EH (cell line): ENCODE data around the gene CCDC187.

Source experiments
- DNase-seq: peaks from one replicate; pipeline ENCODE4 v3.0.0-alpha.2; 2015; ENCODE audit warnings: low read depth

CCDC187 gene

GRCh38 chr9:136223871-136224640 is 79.8 kb downstream of the CCDC187 start:
- DNase-seq, result no peak

DNA sequence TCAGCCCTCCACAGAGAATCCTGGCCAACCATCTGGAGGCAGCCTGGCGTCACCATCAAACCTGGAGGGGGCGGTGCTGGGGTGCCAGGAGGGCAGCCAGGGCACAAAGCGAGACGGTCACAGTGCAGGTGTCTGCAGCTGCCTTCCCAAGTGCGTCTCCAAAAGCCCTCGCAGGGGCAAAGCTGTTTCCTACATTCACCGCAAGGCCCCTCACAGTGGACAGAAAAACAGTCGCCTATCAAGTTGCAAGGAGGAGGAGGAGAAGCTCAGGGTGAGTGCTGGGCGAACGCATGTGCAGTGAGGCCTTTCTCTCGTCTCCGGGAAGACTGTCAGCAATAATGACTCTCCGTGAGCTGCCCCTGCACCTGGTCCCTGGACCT is 81.0 kb downstream of the CCDC187 start:
- DNase-seq, result no peak

DNA sequence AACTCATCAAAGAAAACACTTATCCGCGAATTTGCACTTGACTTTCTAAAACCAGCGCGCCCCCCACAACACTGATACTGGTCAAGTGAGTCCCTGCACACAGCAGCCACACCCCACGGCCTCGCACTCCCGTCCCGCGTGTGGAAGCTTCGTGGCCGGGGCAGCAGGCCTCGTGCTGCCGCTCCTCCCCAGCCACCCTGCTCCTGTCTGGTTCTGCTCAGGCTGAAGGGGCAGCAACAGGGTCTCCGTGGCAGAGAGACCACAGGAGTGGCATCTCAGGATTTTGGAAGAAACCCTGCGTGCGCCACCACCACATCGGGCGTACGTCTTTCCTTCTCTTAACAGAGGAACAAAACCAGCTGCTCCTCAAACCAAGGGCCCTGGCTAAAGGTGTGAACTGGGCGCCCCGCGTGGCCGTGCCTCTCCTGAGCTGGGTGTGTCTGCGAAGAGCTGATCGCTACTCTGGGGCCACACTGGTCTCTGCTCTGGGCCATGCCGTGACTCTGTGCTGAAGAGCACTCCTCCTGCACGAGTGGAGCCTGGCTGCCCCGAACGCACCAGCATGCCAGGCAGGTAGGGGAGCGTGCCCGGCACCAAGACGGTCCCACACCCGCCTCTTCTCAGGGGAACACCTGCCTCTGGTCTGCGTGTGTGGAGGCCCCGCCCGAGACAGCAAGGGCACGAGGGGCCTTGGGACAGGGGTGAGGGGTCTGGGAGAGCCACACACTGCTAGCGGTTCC is 81.6 kb downstream of the CCDC187 start:
- DNase-seq, result no peak

DNA sequence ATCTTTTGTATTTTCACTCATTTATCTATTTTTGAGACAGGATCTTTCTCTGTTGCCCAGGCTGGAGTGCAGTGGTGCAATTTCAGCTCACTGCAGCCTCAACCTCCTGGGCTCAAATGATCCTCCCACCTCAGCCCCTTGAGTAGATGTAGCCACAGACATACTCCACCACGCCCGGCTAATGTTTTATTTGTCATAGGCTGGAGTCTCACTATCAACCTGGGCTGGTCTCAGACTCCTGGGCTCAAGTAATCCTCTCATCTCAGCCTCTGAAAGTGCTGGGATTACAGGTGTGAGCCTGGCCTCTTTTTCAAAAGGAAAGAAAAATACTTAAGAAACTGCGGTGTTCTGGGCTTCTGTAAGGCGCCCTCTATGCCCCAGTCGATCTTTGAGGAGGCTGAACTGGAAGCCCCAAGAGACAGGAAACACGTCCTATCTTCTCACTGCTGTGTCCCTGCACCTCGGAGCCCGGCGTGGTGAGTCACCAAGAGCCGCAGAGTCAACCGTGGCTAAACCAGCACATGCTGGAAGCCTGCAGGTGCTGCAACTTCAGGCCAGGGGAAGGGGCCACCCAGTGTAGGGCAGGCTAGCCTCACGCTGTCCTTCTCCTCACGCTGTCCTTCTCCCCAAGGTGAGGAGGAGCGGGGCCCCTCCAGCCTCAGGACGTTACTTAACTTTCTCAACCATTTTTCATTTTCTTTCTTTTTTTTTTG is 83.7 kb downstream of the CCDC187 start:
- peak; percentile 60 for DNase-seq

DNA sequence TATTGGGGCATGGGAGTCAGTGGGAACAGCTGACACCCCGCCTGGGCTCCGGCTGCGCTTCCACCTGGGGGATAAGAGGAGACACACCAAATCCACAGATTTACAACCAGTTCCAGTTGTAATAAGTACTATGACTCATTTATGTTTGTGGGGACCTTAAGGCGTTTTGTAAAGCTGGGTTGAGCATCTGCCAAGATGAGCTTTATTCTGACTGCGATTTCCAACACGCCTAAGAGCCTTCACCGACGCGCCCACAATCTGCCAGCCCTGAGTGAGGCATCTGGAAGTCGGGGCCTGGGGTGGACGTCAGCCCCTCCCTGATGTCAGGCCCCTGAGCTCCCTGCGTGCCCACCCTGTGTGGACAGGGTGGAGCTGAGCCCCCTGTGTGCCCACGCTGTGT is 84.6 kb downstream of the CCDC187 start:
- DNase-seq, result peak; percentile 40

- no peak for DNase-seq
Observed at GRCh38 chr9:136218673-136219072, 85.2 kb downstream of the CCDC187 start.

- DNase-seq, result no peak
Observed at GRCh38 chr9:136218271-136218670, 85.6 kb downstream of the CCDC187 start.

DNA sequence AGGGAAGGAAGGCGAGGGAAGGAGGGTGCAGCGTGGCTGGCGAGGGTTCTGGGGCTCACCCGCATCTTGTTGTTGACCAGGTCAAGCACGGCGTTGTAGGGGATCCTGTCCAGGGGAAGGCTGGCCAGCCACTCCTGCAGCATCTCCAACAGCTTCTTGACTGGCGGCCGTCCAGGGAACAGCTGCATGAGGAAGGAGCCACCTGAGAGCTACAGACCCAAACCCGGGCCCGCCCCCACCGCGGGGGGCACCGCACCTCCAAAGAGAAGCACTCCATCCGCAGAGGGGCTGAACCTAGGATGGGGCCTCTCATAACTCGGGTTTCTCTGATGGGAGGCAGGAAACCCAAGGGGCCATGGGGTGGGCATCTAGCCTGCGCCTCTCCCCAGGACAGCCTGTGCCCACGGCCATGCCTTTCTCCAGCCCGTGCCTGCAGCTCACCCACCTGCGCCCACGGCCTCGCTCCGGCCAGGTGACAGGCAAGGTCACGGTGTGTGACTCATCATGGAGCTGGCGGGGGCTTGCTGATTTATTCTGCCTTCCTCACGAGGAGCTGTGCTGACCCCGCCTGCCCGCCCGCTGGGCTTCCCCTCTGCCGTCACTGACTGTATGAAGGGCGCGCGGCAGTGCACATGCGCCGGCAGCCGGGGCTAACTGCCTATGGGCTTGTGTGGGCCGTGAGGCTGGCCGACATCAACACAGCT is 87.2 kb downstream of the CCDC187 start:
- DNase-seq, result no peak

GRCh38 chr9:136213733-136214132 is 90.2 kb downstream of the CCDC187 start:
- DNase-seq, result no peak

DNA sequence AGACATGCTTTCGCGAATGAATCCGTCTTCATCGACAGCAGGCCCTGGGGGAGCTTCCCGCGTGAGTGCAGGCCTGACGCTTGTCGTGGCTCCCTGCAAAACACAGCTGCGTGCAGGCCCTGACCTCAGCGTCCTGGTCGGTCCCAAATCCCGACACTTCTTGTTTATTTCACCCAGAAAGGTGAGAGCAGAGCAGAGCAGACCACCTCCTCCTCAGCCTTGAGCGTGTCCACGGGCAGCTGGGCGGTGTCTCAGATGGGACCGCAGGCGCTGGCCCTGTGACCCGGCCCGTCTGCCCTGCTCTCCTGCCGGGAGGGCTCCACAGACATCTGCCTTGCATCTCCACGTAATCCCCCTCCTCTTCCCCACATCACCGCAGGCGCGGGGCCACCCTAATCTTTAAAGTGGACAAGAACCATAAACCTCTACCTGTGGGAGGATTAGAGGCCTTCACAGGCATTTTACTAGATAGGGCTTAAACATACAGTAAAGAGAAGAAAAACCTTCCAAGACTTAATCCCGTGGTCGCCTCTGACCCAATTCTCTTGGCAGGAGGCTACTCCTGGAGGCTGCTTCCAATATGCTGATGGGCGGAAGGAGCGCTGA is 91.4 kb downstream of the CCDC187 start:
- DNase-seq, result no peak

GRCh38 chr9:136211441-136212344 is 92.2 kb downstream of the CCDC187 start:
- no peak for DNase-seq

DNA sequence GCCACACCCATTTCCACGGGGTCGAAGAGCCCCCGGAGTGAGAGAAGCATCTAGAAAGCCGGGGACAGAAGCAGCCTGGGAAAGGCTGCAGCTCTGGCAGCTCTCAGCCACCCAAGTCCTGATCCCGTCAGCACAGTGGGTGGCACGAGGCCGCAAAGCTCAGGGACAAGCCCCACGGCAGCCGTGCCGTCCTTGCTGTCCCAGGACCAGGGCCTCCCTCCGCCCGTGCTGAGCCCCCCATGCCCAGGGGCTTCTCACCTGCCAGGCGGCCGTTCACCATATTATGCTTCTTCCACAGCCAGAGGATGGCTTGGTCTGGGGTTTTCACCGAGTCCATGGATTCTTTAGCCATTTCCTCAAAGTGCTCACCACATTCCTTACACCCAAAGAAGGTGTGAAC is 92.9 kb downstream of the CCDC187 start:
- DNase-seq, result no peak

DNA sequence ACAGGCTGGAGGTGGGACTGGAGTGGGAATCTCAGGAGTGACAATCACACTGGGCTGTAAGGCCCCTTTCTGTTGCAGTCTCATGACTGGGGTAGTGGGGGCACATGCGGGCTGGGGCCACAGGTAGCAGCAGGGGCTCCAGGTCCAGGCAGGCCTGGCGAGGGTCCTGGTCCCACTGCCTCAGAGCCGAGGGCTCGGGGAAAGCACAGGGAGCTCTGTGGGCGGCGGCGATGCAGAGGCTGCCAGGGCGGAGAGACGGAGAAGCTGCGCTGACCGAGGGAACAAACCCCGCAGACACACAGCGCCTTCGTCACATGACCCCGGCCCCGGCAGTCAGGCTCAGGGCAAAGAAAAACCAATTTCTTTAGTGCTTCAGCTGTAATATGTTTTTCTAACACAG is 93.6 kb downstream of the CCDC187 start:
- no peak for DNase-seq

- no peak for DNase-seq
Observed at GRCh38 chr9:136209786-136210185, 94.1 kb downstream of the CCDC187 start.

DNA sequence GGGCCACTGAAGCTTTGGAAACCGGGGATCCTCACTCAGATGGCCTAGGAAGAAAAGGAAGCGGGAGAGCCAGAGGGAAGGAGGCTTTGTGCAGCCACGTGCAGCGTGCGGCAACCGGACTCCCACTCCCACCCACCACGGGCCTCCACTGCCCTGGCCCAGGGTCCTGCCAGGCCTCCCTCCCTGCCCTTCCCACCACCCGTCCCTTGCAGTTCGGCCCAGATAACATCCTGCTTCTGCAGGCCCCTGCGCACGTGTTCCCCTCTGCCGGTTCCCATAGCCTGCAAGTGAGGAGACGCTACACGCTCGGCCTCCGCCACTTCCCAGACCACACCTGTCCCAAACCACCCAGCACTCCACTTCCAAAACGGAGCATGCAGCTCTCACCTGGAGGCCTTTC is 94.7 kb downstream of the CCDC187 start:
- no peak for DNase-seq

GRCh38 chr9:136208675-136209074 is 95.2 kb downstream of the CCDC187 start:
- no peak for DNase-seq

GRCh38 chr9:136207616-136208015 is 96.3 kb downstream of the CCDC187 start:
- no peak for DNase-seq

- DNase-seq, result no peak
Observed at GRCh38 chr9:136206602-136207275, 97.2 kb downstream of the CCDC187 start.

DNA sequence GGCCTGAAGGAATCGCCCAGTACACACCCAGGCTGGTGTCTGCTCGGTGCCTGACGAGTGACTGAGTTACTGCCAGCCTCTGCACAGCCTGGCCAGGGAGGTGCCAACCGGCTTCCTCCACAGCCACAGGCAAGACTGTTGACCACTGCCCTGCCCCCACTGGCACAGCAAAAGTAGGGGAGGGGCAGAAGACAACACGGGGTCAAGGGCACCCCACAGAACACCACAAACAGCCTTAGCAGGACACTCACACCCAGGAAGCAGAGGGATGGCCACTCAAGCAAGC is 98.2 kb downstream of the CCDC187 start:
- no peak for DNase-seq
